ENCODE data around the gene RHOC.

RHOC gene

GRCh38 chr1:112701227-112702066 is 5.5 kb downstream of the RHOC start:
- DNase-seq: no peak

- peak; percentile 78 for DNase-seq
Measured at GRCh38 chr1:112700290-112701226, 6.4 kb downstream of the RHOC start.

- DNase-seq: no peak
Measured at GRCh38 chr1:112699425-112700144, 7.3 kb downstream of the RHOC start.

DNA sequence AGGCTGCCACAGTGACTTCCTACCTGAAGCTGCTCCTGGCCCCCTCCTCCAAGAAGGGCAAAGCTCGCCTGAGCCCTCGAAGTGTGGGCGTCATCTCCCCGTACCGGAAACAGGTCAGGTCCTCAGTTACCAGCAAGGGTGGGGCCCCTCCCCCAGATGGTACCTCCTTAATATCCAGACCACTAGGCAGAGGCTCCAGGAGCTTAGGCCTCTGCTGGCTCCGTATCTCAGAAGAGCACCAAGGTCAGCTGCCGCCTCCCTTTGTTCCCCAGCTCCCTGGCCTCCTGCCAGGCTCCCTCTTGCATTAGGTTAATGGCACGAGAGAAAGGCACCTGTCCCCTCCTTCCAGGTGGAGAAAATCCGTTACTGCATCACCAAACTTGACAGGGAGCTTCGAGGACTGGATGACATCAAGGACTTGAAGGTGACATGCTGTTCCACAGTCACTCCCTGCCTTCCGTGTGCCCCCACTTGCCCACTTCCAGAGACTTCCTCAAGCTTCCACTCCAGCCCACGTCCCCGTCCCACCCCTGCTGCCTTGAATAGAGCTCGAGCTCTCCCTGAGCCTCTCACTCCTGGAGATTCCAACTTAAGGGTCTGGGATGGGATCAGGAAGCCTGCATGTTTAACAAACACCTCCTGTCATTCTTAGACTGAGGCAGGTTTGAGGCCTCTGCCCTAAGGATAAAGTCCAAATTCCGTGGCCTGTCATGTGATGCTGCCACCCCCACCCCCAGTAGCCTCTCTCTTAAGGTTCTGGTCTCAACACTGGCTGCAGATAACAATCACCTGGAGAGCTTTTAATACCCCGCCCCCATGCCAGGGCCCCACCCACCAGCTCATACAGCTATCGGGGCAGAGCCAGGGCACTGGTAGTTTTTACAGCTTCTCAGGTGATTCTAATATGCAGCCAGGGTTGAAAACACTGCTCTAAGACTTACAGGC is 8.3 kb downstream of the RHOC start:
- peak; percentile 76 for DNase-seq

DNA sequence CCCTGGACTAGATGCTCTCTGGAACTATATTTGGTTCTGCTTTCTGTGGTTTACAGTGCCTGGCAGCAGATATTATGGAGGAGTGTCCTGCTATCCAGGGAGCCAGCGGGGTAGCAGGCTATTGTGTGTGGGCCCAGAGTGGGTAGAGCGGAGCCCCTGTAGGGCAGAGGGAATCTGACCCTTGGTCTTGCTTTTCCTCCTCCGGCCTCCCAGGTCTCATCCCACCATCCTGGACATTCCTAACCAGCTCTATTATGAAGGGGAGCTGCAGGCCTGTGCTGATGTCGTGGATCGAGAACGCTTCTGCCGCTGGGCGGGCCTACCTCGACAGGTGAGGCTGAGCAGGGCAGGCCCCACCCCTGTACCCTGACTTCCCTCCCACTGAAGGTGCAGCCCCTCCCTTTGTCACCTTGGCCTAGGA is 9.1 kb downstream of the RHOC start:
- no peak for DNase-seq

DNA sequence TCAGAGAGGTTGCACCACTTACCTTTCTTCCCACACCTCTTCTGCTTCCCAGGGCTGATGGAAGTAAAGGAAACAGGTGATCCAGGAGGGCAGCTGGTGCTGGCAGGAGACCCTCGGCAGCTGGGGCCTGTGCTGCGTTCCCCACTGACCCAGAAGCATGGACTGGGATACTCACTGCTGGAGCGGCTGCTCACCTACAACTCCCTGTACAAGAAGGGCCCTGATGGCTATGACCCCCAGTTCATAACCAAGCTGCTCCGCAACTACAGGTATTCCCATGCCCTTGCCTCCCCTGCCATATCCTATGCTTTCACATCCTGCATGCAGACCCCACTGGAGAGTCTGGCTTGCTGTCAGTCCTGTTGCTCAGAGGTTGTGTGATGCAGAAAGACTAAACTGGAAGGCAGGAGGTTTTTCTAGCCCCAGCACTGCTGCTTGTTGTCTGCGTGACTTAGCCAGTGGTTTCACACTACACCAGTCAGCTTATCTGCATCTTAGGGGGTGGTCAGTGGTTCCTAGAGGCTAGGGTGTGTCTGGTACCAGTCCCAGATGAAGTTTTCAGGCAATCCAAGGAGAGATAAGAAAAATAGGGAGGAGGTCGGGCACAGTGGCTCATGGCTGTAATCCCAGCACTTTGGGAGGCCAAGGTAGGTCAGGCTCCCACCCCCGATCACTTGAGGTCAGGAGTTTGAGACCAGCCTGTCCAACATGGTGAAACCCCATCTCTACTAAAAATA is 10.2 kb downstream of the RHOC start:
- DNase-seq: no peak

DNA sequence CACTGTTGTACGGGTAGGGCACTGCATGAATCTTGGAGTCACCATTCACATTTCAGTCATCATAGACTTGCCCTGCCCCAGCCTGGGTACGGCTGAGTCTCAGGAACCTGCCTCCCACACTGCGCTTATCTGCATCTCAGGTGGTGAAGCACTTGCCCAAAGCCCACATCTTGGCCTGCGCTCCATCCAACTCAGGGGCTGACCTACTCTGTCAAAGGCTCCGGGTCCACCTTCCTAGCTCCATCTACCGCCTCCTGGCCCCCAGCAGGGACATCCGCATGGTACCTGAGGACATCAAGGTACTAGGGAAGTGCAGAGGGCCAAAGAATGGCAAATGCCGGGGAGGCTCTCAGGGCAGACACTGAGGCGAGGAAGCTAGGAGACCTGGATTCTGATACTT is 11.7 kb downstream of the RHOC start:
- no peak for DNase-seq

DNA sequence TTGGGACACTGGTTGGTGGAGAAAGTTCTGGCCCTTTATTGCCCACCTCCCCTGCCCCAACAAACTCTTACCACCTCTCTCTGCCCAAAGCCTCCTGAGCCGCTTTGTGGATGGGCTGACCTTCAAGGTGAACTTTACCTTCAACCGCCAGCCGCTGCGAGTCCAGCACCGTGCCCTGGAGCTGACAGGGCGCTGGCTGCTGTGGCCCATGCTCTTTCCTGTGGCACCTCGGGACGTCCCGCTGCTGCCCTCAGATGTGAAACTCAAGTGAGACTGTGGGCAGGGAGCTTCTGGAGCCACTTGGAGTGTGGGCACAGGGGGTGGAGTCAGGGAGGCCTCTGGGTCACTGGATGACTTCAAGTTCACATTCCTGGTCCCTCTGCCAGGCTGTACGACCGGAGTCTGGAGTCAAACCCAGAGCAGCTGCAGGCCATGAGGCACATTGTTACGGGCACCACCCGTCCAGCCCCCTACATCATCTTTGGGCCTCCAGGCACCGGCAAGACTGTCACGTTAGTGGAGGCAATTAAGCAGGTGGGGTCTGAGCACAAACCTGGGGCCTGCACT is 12.5 kb downstream of the RHOC start:
- DNase-seq: no peak

DNA sequence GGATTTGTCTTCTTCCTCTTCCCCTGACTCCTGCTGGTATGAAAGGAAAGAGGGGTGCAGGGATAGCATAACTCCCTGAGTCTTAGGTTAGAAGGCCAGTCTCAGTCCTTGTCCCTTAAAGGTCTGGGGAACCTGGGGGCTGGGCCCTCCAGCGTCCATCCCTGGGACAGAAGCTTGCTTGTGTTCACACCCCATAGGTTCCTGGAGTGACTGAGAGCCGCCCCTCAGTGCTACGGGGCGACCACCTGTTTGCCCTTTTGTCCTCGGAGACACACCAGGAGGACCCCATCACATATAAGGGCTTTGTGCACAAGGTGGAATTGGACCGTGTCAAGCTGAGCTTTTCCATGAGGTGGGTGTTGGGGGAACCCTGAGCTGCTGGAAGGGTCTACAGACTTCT is 13.1 kb downstream of the RHOC start:
- no peak for DNase-seq

- no peak for DNase-seq
Measured at GRCh38 chr1:112692681-112693080, 14.2 kb downstream of the RHOC start.

GRCh38 chr1:112689842-112690237 is 17.1 kb downstream of the RHOC start:
- DNase-seq: no peak

GRCh38 chr1:112689196-112689841 is 17.6 kb downstream of the RHOC start:
- DNase-seq: no peak

DNA sequence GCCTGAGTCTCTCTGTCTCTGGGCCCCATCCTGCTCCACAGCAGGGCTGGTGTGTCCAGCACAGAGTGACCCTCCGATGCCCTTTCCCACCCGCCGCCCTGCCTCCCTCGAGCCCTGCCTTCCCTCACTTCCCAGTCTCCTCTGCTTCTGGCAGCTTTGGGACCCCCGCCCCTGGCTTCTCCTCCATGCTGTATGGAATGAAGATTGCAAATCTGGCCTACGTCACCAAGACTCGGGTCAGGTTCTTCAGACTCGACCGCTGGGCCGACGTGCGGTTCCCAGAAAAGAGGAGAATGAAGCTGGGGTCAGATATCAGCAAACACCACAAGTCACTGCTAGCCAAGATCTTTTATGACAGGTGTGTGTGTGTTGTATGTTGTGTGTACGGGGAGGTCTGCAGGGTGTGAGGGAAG is 18.1 kb downstream of the RHOC start:
- DNase-seq: no peak

- no peak for DNase-seq
Measured at GRCh38 chr1:112687785-112688496, 19.0 kb downstream of the RHOC start.

DNA sequence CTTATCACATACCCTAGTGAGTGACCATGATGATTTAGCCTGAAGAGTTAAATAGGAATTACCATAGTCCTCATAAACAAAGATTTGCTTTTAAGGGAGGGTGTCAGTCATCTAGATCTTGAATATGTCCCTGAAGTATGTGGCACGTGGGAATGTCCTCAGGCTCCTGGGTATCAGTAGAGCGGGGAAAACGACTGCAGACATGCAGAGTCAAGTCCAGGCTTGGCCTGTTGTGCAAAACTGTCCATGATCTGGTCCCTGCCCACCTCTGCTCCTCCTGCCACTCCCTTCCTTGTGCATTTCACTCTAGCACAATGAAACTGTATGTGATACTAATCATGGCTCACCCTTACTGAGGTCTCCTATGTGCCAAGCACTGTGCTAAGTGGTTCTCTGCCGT is 19.6 kb downstream of the RHOC start:
- no peak for DNase-seq

DNA sequence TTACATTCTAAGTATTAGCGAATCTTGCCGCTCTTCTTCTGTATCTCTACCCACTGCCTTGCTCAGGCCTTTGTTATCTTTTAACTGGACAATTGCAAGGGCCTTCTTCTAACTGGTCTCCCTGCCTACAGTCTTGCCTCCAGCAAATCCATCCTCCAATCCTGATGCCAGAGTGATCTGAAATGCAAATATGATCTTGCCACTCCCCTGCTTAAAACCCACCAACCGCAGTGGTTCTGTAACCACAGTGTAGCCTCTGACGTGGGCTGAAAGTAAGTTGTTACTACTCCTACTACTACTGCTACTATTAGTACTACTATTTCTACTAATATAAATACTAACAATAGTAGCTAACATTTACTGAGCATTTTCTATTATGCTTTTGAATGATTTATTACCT is 20.1 kb downstream of the RHOC start:
- DNase-seq: no peak

- DNase-seq: no peak
Measured at GRCh38 chr1:112686417-112686816, 20.5 kb downstream of the RHOC start.

- DNase-seq: no peak
Measured at GRCh38 chr1:112685913-112686312, 21.0 kb downstream of the RHOC start.

GRCh38 chr1:112678605-112679004 is 28.3 kb downstream of the RHOC start:
- DNase-seq: no peak

DNA sequence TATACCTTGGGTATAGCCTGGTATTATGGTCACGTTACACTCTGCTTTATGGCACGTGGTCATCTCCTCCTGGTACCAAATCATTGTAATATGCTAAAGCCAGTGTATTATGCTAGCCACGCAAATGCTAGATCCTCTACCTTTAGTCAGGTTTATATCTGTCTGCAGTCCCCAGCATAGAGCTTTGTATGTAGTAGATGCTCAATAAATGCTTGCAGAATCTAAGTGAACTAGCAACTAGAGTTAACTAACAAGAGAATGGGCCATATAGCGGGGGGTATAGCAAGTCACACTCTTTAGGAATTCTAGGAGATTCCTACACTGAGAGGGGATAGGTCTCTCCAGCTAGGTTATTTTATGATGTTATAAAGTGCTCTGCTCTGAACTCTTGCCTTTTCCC is 29.4 kb downstream of the RHOC start:
- DNase-seq: no peak
